ENCODE results near the gene GTF2A1. TPM values are rescaled to one million over a fixed set of nuclear protein-coding genes. Genes with fewer than 3 reads are reported as not detected.

The GTF2A1 gene
- polyA plus RNA-seq, 1 of the 3 experiments (the other 2 are of a cell fraction): 7.6 TPM

- no peaks in the 10 kb centered on the region for H3K4me1 ChIP-seq (ENCODE audit: control insufficient read depth in 1 of 2, insufficient read depth in 2 of 2, low read depth in 1 of 2, low read length in 1 of 2)
- no peak for TF ChIP-seq JUND (IDR thresholded peaks at IDR 0.05)
- no peak for TF ChIP-seq PBX3 (IDR thresholded peaks at IDR 0.05)
- no peak for TF ChIP-seq REST (IDR thresholded peaks at IDR 0.05; ENCODE audit: low read depth, low read length)
- 80% methylated on average over 8 of the region's 8 CpGs for WGBS (ENCODE audit: low lambda C conversion rate)
- no peak overlapping the region for H3K9ac ChIP-seq
- no peaks in the 10 kb centered on the region for H3K9me3 ChIP-seq
- no peaks in the 10 kb centered on the region for H3K36me3 ChIP-seq (replicated peaks in 1 of 2; ENCODE audit: control insufficient read depth in 1 of 2, insufficient read depth in 2 of 2, low read length in 1 of 2)
- no peak overlapping the region for H3K4me3 ChIP-seq (ENCODE audit: low read depth in 2 of 2, low read length in 1 of 2)
- ChIA-PET POLR2A (no interaction called here), CTCF (interaction anchor here (1.0 to 3.7 kb wide), 3 partner anchors 20 to 148 kb away, joined by 3 to 11 read pairs (median 3); no protein-coding TSS in a partner anchor)
- no peaks in the 10 kb centered on the region for H3F3A ChIP-seq (replicated peaks; ENCODE audit: insufficient read depth)
- no peak for DNase-seq
- H4K20me1 ChIP-seq (ENCODE audit: insufficient read depth): no peaks in the 10 kb centered on the region
- no peak overlapping the region for H2AFZ ChIP-seq (ENCODE audit: low read depth)
- H3K4me2 ChIP-seq: no peak overlapping the region
- no peaks in the 10 kb centered on the region for H3K27me3 ChIP-seq (ENCODE audit: insufficient read depth)
- H3K27ac ChIP-seq (ENCODE audit: low read depth in 2 of 2, low read length in 1 of 2): no peak overlapping the region
- H3K9me2 ChIP-seq: no peaks in the 10 kb centered on the region
- H3K79me2 ChIP-seq (ENCODE audit: insufficient read depth): no peaks in the 10 kb centered on the region
Measured at GRCh38 chr14:81143793-81144192, 77.0 kb downstream of the GTF2A1 start.

- Histone ChIP-seq H3K9me3 (no peaks in the 10 kb centered on the region), H4K20me1 (ENCODE audit: insufficient read depth) (no peaks in the 10 kb centered on the region), H2AFZ (ENCODE audit: low read depth) (no peak overlapping the region), H3K27me3 (ENCODE audit: insufficient read depth) (no peaks in the 10 kb centered on the region), H3K4me1 (ENCODE audit: control insufficient read depth in 1 of 2, insufficient read depth in 2 of 2, low read depth in 1 of 2, low read length in 1 of 2) (peaks cover 0 to 4% of the 10 kb centered on the region in 2 experiments; a peak in 2 of 4 replicates), H3K36me3 (replicated peaks in 1 of 2; ENCODE audit: control insufficient read depth in 1 of 2, insufficient read depth in 2 of 2, low read length in 1 of 2) (no peaks in the 10 kb centered on the region), H3K4me3 (ENCODE audit: low read depth in 2 of 2, low read length in 1 of 2) (no peak overlapping the region; a peak in 1 of 4 replicates), H3K9me2 (no peaks in the 10 kb centered on the region), H3K27ac (ENCODE audit: low read depth in 2 of 2, low read length in 1 of 2) (no peak overlapping the region), H3F3A (replicated peaks; ENCODE audit: insufficient read depth) (no peaks in the 10 kb centered on the region), H3K4me2 (no peak overlapping the region), H3K79me2 (ENCODE audit: insufficient read depth) (no peaks in the 10 kb centered on the region), H3K9ac (no peak overlapping the region)
- TF ChIP-seq POLR2AphosphoS5 (IDR thresholded peaks at IDR 0.05; ENCODE audit: low read depth, low read length): no peak
- TF ChIP-seq MXI1 (IDR thresholded peaks at IDR 0.05; ENCODE audit: low read depth, low read length): no peak
- TF ChIP-seq CHD2 (IDR thresholded peaks at IDR 0.05; ENCODE audit: low read length, partially characterized antibody): no peak
- TF ChIP-seq REST (IDR thresholded peaks at IDR 0.05; ENCODE audit: low read depth, low read length): no peak
- no peak for TF ChIP-seq CTCF (IDR thresholded peaks at IDR 0.05)
- no peak for TF ChIP-seq RAD21 (IDR thresholded peaks at IDR 0.05; ENCODE audit: low read length)
- no peak for TF ChIP-seq NFIC (IDR thresholded peaks at IDR 0.05; ENCODE audit: borderline replicate concordance)
- no peak for TF ChIP-seq FOXJ3 (CRISPR knock-in tag; IDR thresholded peaks at IDR 0.05)
- no peak for TF ChIP-seq TAF1 (IDR thresholded peaks at IDR 0.05; ENCODE audit: borderline replicate concordance, low read depth, low read length)
- TF ChIP-seq FOXM1 (IDR thresholded peaks at IDR 0.05; ENCODE audit: low read depth): no peak
- TF ChIP-seq MAX (IDR thresholded peaks at IDR 0.05; ENCODE audit: low read depth): no peak
- no peak for TF ChIP-seq TCF12 (IDR thresholded peaks at IDR 0.05)
- TF ChIP-seq GATA2 (CRISPR knock-in tag; IDR thresholded peaks at IDR 0.05): no peak
- no peak for TF ChIP-seq EP300 (IDR thresholded peaks at IDR 0.05; ENCODE audit: borderline replicate concordance in 1 of 2, low read depth in 1 of 2, low read length in 1 of 2)
- no peak for TF ChIP-seq PBX3 (IDR thresholded peaks at IDR 0.05)
- WGBS (ENCODE audit: low lambda C conversion rate): 38% methylated on average over 2 of the region's 2 CpGs
- ChIA-PET POLR2A (no interaction called here), CTCF (no interaction called here)
- no peak for DNase-seq
Measured at GRCh38 chr14:81141426-81141825, 79.3 kb downstream of the GTF2A1 start.

Data from SK-N-SH (cell line).